Mammary epithelial cell (primary cell): ENCODE measurements around the gene KCNG2.

Experiments
- EZH2 ChIP-seq: IDR thresholded peaks from 2 replicates; pipeline ENCODE4 v1.6.1; 2012; ENCODE audit warnings: low read length, inconsistent platforms, borderline replicate concordance
- TF ChIP-seq, protein P1 (sequence below), 2 donors: IDR thresholded peaks in 1 of 2; conservative IDR thresholded peaks in 1 of 2; 2 replicates each; pipeline ENCODE4 v1.5.1; 2011 to 2012; ENCODE audit warnings: inconsistent platforms in 2 of 2, low read length in 2 of 2, mild to moderate bottlenecking in 2 of 2, control low read depth in 1 of 2, low read depth in 1 of 2; ENCODE audit not compliant: insufficient read depth in 1 of 2; ENCODE audit errors: extremely low read depth in 1 of 2

DNA sequence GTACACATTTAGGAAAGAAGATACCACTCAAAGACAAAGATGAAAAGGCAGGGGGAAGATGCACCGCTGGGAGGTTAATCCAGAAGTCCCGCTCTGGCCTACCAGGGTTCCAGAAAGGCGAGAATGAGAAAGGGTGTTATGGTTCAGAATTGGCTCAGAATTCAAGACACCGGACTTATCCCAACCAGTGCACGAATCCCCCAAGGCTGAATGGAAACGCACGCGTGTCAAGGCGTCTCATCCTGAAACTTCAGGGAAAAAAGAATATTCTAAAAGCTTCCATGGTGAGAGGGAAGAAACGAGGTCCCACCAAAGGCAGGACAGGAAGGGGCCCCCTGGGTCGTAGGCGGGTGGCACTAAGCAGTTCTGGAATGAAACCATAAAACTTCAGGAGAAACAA is 81.8 kb downstream of the KCNG2 start:
- no peak for TF ChIP-seq EZH2
- TF ChIP-seq, protein P1, sequence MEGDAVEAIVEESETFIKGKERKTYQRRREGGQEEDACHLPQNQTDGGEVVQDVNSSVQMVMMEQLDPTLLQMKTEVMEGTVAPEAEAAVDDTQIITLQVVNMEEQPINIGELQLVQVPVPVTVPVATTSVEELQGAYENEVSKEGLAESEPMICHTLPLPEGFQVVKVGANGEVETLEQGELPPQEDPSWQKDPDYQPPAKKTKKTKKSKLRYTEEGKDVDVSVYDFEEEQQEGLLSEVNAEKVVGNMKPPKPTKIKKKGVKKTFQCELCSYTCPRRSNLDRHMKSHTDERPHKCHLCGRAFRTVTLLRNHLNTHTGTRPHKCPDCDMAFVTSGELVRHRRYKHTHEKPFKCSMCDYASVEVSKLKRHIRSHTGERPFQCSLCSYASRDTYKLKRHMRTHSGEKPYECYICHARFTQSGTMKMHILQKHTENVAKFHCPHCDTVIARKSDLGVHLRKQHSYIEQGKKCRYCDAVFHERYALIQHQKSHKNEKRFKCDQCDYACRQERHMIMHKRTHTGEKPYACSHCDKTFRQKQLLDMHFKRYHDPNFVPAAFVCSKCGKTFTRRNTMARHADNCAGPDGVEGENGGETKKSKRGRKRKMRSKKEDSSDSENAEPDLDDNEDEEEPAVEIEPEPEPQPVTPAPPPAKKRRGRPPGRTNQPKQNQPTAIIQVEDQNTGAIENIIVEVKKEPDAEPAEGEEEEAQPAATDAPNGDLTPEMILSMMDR (conservative IDR thresholded peaks at IDR 0.05 in 1 of 2, IDR thresholded peaks at IDR 0.05 in 1 of 2; ENCODE audit: extremely low read depth in 1 of 2, insufficient read depth in 1 of 2, low read depth in 1 of 2, low read length in 2 of 2), result no peak
